ENCODE results near the gene MDGA2.

The MDGA2 gene

DNA sequence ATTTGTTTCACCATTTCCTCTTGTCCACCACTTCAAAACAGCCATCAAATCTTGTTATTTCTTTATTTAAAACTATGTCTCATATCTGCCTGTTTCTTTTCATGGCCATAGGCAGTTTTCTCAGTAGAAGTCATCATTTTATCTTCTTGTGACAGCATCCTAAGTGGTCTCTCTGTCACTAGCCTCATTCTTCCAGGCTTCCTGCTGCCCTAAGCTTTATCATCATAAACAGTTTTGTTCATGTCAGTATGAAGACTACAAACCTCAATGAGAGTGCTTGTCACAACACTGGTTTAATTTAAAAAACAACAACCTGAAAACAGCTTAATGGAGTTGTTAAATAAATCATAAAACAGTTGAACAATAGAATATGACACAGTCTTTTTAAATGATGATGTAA is 636.1 kb downstream of the MDGA2 start:
- in situ Hi-C loops (cut with MboI; ENCODE audit: low sequenced_read_pairs, unreplicated experiment) = no loop called here
- DNase-seq (ENCODE audit: low spot score) = no peak
- TF ChIP-seq, protein P1, sequence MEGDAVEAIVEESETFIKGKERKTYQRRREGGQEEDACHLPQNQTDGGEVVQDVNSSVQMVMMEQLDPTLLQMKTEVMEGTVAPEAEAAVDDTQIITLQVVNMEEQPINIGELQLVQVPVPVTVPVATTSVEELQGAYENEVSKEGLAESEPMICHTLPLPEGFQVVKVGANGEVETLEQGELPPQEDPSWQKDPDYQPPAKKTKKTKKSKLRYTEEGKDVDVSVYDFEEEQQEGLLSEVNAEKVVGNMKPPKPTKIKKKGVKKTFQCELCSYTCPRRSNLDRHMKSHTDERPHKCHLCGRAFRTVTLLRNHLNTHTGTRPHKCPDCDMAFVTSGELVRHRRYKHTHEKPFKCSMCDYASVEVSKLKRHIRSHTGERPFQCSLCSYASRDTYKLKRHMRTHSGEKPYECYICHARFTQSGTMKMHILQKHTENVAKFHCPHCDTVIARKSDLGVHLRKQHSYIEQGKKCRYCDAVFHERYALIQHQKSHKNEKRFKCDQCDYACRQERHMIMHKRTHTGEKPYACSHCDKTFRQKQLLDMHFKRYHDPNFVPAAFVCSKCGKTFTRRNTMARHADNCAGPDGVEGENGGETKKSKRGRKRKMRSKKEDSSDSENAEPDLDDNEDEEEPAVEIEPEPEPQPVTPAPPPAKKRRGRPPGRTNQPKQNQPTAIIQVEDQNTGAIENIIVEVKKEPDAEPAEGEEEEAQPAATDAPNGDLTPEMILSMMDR (IDR thresholded peaks at IDR 0.05; ENCODE audit: borderline replicate concordance, control extremely low read depth, extremely low read depth, insufficient read depth, missing control alignments) = no peak

DNA sequence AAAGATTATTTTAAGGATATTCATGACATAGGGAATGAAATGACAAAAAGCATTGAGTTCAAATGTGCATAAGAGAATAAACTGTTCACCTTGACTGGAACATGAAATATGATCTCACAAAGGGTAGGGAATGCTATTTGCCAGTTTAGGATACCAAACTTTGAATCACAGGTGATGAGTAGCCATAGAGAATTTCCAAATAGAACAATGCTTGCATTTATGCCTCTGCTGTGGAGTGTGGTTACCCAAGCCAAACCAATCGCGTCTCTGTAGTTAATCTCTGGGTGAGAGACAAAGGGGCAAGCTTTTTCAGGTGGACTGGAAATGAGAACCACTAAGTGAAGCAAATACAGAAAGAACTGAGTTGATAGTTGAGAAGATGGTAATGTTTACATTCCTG is 652.7 kb downstream of the MDGA2 start:
- TF ChIP-seq, protein P1 (IDR thresholded peaks at IDR 0.05; ENCODE audit: borderline replicate concordance, control extremely low read depth, extremely low read depth, insufficient read depth, missing control alignments) = no peak
- no peak for DNase-seq (ENCODE audit: low spot score)
- in situ Hi-C loops (cut with MboI; ENCODE audit: low sequenced_read_pairs, unreplicated experiment) = no loop called here

DNA sequence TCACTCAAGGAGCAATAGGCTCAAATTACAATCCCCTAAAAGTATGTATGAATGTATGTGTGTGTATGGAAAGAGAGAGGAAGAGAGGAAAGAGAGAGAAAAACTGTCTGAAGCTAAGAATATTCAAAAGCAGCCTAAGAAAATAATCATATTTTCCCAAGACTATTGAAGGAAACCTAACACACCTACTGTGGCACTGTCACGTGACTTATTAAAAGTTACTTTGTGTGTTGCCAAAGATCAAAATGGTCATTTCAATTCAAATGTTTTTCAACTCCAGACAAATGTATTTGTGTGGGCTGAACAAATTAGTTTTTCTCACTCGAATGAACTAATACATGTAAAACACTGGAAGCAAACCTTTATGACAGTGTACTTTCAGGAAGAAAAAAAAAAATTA is 654.9 kb downstream of the MDGA2 start:
- in situ Hi-C loops (cut with MboI; ENCODE audit: low sequenced_read_pairs, unreplicated experiment) = no loop called here
- no peak for DNase-seq (ENCODE audit: low spot score)
- TF ChIP-seq, protein P1 (IDR thresholded peaks at IDR 0.05; ENCODE audit: borderline replicate concordance, control extremely low read depth, extremely low read depth, insufficient read depth, missing control alignments) = no peak

DNA sequence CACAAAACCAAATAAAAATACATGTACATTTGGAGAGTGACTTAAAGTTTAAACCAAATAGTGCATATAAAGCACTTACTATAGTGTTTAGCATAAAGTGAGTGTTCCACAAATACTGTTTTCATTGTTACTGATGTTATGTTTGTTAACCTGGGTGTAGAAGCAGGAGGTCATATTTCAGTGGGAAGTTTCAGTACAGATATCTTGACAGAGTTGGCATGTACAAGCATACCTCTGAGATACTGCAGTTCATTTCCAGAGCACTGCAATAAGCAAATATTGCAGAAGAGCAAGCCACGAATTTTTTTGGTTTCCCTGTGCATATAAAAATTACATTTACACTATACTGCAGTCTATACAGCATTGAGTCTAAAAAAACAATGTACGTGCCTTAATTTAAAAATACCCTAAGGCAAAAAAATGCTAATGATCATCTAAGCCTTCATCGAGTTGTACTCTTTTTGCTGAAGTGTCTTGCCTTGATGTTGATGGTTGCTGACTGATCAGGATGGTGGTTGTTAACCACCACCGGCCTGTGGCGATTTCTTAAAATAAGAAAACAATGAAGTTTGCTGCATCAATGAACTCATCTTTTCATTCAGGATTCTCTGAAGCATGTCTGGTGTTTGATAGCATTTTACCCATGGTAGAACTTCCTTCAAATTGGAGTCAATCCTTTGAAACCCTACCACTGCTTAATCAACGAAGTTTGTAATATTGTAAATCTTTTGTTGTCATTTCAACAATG is 662.7 kb downstream of the MDGA2 start:
- TF ChIP-seq, protein P1 (IDR thresholded peaks at IDR 0.05; ENCODE audit: borderline replicate concordance, control extremely low read depth, extremely low read depth, insufficient read depth, missing control alignments) = no peak
- in situ Hi-C loops (cut with MboI; ENCODE audit: low sequenced_read_pairs, unreplicated experiment) = no loop called here
- DNase-seq (ENCODE audit: low spot score) = no peak

DNA sequence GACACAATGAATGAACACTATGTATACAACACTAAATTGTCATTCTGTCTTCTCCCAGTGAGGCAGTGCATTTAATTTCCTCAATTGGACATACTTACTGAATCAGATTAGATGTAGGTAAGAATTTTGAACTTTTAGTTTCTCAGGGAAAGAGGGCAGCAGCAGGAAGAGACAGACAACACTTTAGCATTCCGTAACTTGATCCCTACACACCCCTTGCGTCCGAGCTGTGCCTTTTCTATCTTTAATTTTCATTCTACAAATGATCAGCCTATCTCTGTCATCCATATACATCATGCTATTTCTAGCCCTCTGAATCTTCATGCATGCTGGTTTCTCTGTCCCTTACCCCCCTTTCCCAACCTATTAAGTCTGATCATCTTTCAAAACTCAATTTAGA is 665.8 kb downstream of the MDGA2 start:
- TF ChIP-seq, protein P1 (IDR thresholded peaks at IDR 0.05; ENCODE audit: borderline replicate concordance, control extremely low read depth, extremely low read depth, insufficient read depth, missing control alignments) = no peak
- DNase-seq (ENCODE audit: low spot score) = no peak
- in situ Hi-C loops (cut with MboI; ENCODE audit: low sequenced_read_pairs, unreplicated experiment) = no loop called here

DNA sequence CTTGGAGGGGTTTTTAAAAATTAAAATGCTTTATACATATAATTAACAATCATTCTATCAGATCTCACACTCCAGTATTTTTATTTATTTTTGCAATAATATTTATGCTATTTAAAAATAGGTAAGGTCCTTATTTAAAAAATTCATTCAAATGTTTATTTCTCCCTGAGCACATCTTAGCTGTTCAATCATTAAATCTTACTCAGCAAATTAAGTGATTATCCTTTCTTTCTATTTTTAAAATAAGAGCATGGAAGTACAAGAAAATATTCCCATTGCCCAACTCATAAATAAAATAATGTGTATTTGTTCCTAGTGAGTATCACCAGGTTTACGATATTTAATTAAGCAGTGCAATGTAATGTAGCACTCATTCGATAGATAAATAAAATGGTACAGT is 666.7 kb downstream of the MDGA2 start:
- TF ChIP-seq, protein P1 (IDR thresholded peaks at IDR 0.05; ENCODE audit: borderline replicate concordance, control extremely low read depth, extremely low read depth, insufficient read depth, missing control alignments) = no peak
- in situ Hi-C loops (cut with MboI; ENCODE audit: low sequenced_read_pairs, unreplicated experiment) = no loop called here
- DNase-seq (ENCODE audit: low spot score) = no peak

Measured in GM13976 (cell line).